ENCODE results near the gene ASTL. TPM values are rescaled to one million over a fixed set of nuclear protein-coding genes. Genes with fewer than 3 reads are reported as not detected.

ASTL gene
- total RNA-seq, 1 experiment from 2014 or later = 0.34 TPM

DNA sequence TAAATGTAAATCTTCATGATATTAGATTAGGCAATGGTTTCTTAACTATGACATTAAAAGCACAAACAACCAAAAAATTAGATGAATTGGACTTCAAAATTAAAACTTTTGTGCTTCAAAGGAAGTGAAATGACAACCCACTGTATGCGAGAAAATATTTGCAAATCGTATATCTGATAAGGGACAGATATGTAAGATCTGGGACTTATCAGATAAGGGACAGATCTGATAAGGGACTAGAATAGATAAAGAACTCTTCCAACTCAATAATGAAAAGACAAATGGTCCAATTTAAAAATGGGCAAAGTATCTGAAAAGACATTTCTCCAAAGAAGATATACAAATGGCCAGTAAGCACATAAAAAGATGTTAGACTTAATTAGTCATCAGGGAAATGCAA is 51.2 kb downstream of the ASTL start:
- TF ChIP-seq EZH2phosphoT487 (IDR thresholded peaks at IDR 0.05; ENCODE audit: borderline replicate concordance) (no peak), POLR2A (IDR thresholded peaks at IDR 0.05; ENCODE audit: borderline replicate concordance, extremely low read depth, insufficient read depth, insufficient read length) (no peak), SIN3A (IDR thresholded peaks at IDR 0.05; ENCODE audit: low read depth) (no peak), EZH2 (IDR thresholded peaks at IDR 0.05) (no peak), JUND (IDR thresholded peaks at IDR 0.05) (no peak), CEBPB (IDR thresholded peaks at IDR 0.05; ENCODE audit: low read depth) (no peak), RAD21 (IDR thresholded peaks at IDR 0.05; ENCODE audit: low read depth) (no peak), POLR2AphosphoS5 (IDR thresholded peaks at IDR 0.05; ENCODE audit: low read depth, low read length) (no peak), ZNF274 (IDR thresholded peaks at IDR 0.05; ENCODE audit: low read depth, low read length) (no peak), TCF7L2 (IDR thresholded peaks at IDR 0.05; ENCODE audit: borderline replicate concordance, extremely low read depth, insufficient read depth, insufficient read length) (no peak), EGR1 (IDR thresholded peaks at IDR 0.05; ENCODE audit: low read depth) (no peak), ZFX (IDR thresholded peaks at IDR 0.05) (no peak)
- TF ChIP-seq, protein P1, sequence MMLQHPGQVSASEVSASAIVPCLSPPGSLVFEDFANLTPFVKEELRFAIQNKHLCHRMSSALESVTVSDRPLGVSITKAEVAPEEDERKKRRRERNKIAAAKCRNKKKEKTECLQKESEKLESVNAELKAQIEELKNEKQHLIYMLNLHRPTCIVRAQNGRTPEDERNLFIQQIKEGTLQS (IDR thresholded peaks at IDR 0.05) = no peak
- TF ChIP-seq, protein P2, sequence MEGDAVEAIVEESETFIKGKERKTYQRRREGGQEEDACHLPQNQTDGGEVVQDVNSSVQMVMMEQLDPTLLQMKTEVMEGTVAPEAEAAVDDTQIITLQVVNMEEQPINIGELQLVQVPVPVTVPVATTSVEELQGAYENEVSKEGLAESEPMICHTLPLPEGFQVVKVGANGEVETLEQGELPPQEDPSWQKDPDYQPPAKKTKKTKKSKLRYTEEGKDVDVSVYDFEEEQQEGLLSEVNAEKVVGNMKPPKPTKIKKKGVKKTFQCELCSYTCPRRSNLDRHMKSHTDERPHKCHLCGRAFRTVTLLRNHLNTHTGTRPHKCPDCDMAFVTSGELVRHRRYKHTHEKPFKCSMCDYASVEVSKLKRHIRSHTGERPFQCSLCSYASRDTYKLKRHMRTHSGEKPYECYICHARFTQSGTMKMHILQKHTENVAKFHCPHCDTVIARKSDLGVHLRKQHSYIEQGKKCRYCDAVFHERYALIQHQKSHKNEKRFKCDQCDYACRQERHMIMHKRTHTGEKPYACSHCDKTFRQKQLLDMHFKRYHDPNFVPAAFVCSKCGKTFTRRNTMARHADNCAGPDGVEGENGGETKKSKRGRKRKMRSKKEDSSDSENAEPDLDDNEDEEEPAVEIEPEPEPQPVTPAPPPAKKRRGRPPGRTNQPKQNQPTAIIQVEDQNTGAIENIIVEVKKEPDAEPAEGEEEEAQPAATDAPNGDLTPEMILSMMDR (IDR thresholded peaks at IDR 0.05 in 2 of 3, conservative IDR thresholded peaks at IDR 0.05 in 1 of 3; ENCODE audit: borderline replicate concordance in 1 of 3, insufficient read depth in 1 of 3, low read depth in 2 of 3, low read length in 2 of 3) = no peak
- TF ChIP-seq, protein P3, sequence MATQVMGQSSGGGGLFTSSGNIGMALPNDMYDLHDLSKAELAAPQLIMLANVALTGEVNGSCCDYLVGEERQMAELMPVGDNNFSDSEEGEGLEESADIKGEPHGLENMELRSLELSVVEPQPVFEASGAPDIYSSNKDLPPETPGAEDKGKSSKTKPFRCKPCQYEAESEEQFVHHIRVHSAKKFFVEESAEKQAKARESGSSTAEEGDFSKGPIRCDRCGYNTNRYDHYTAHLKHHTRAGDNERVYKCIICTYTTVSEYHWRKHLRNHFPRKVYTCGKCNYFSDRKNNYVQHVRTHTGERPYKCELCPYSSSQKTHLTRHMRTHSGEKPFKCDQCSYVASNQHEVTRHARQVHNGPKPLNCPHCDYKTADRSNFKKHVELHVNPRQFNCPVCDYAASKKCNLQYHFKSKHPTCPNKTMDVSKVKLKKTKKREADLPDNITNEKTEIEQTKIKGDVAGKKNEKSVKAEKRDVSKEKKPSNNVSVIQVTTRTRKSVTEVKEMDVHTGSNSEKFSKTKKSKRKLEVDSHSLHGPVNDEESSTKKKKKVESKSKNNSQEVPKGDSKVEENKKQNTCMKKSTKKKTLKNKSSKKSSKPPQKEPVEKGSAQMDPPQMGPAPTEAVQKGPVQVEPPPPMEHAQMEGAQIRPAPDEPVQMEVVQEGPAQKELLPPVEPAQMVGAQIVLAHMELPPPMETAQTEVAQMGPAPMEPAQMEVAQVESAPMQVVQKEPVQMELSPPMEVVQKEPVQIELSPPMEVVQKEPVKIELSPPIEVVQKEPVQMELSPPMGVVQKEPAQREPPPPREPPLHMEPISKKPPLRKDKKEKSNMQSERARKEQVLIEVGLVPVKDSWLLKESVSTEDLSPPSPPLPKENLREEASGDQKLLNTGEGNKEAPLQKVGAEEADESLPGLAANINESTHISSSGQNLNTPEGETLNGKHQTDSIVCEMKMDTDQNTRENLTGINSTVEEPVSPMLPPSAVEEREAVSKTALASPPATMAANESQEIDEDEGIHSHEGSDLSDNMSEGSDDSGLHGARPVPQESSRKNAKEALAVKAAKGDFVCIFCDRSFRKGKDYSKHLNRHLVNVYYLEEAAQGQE (IDR thresholded peaks at IDR 0.05; ENCODE audit: low read depth) = no peak
- Histone ChIP-seq H4K20me1 (ENCODE audit: insufficient read depth) (no peaks in the 10 kb centered on the region), H3K9me2 (ENCODE audit: insufficient read depth) (no peaks in the 10 kb centered on the region), H3K36me3 (ENCODE audit: control insufficient read depth in 1 of 2, insufficient read depth in 2 of 2, low read length in 2 of 2) (no peaks in the 10 kb centered on the region), H3K79me2 (ENCODE audit: insufficient read depth, low read length) (no peaks in the 10 kb centered on the region), H3K4me1 (ENCODE audit: control insufficient read depth in 1 of 2, insufficient read depth in 2 of 2, low read length in 2 of 2) (peaks cover 0 to 7% of the 10 kb centered on the region in 2 experiments; a peak in 2 of 4 replicates), H3K4me2 (ENCODE audit: low read length) (no peak overlapping the region), H2AFZ (ENCODE audit: low read depth, low read length, poor library complexity, severe bottlenecking) (no peak overlapping the region), H3K9me3 (ENCODE audit: control insufficient read depth in 1 of 2, insufficient read depth in 1 of 2, low read depth in 1 of 2, low read length in 2 of 2) (no peaks in the 10 kb centered on the region), H3K4me3 (replicated peaks in 1 of 2; ENCODE audit: low read depth in 1 of 2, low read length in 2 of 2) (no peak overlapping the region), H3K27me3 (ENCODE audit: insufficient read depth, low read length) (no peaks in the 10 kb centered on the region), H3K27ac (ENCODE audit: low read depth, low read length) (no peak overlapping the region), H3K9ac (ENCODE audit: low read length) (no peak overlapping the region)
- ChIA-PET CTCF (no interaction called here), RAD21 (ENCODE audit: low non-redundant PET in 1 of 2, low total read pairs in 2 of 2, uncharacterized antibody in 2 of 2, unreplicated experiment in 2 of 2) (no interaction called here), POLR2A (no interaction called here)
- BruUV-seq (replicated peaks) = no TSS peak
- intact Hi-C loops (cut with micrococcal nuclease) = no loop called here
- DNase-seq (ENCODE audit: low read depth, low spot score) (no peak), ATAC-seq (no peak)
